GM12878 (cell line): Measurements from ENCODE around the gene ERC2. TPM values are rescaled to one million over a fixed set of nuclear protein-coding genes. Genes with fewer than 3 reads are reported as not detected.

Experiments
- ATAC-seq: fragments of 200-7000 bp; cut with Tn5 transposase; 3 replicates; pipeline ENCODE4 v1.9.1; 2020; ENCODE audit warnings: mild to moderate bottlenecking, moderate library complexity
- BruUV-seq: library from RNA; stranded (reverse); fragments of 400-500 nt; replicated peaks from 2 replicates; lab custom pipeline; 2021; lab: Mats Ljungman, UMichigan
- CTCF ChIA-PET: fragments of 300-600 bp; sonication (Branson Sonifier 250); formaldehyde crosslinking; extraction: SDS; loops from one replicate; lab custom pipeline; 2021; ENCODE audit warnings: inconsistent platforms; lab: Yijun Ruan, JAX
- POLR2A ChIA-PET: fragments of 350-600 bp; formaldehyde crosslinking; extraction: SDS; loops from one replicate; lab custom pipeline; 2021; ENCODE audit warnings: inconsistent platforms; lab: Charles Lee
- RAD21 ChIA-PET: fragments of 300-600 bp; sonication (Branson Sonifier 250); formaldehyde crosslinking; loops from one replicate; lab custom pipeline; 2023; ENCODE audit warnings: antibody characterized with exemption; ENCODE audit not compliant: unreplicated experiment; lab: Charles Lee
- SMC1A ChIA-PET: fragments of 300-600 bp; sonication (Branson Sonifier 250); formaldehyde crosslinking; loops from one replicate; lab custom pipeline; 2023; ENCODE audit not compliant: unreplicated experiment, uncharacterized antibody; lab: Charles Lee
- DNase-seq: peaks from one replicate; pipeline ENCODE4 v3.0.0-alpha.2; 2011; ENCODE audit warnings: low read depth, low spot score
- FAIRE-seq: peaks from 3 replicates; lab custom pipeline; 2011; peaks lifted over from hg19 to GRCh38; lab: Jason Lieb, UNC
- H2AFZ ChIP-seq: 2 replicates; pipeline ENCODE4 v1.6.0; 2011; ENCODE audit warnings: low read depth, low read length, control low read depth; ENCODE audit not compliant: control insufficient read depth
- H3K27ac ChIP-seq: 2 replicates; pipeline ENCODE4 v1.5.1; 2011; ENCODE audit warnings: control low read depth; ENCODE audit not compliant: control insufficient read depth, insufficient read depth
- H3K27me3 ChIP-seq, 2 experiments: replicated peaks in 1 of 2; 2 replicates each; pipeline versions ENCODE4 v1.6.0 to v1.6.1; 2011; ENCODE audit warnings: low read length in 1 of 2; ENCODE audit not compliant: control insufficient read depth in 2 of 2, insufficient read depth in 2 of 2
- H3K36me3 ChIP-seq, 2 experiments: 2 replicates each; pipeline ENCODE4 v1.5.1; 2011; ENCODE audit warnings: low read length in 1 of 2; ENCODE audit not compliant: control insufficient read depth in 2 of 2, insufficient read depth in 2 of 2
- H3K4me1 ChIP-seq: 2 replicates; pipeline ENCODE4 v1.6.1; 2011; ENCODE audit warnings: mild to moderate bottlenecking, low read length, moderate library complexity, mixed read lengths; ENCODE audit not compliant: control insufficient read depth, insufficient read depth
- H3K4me2 ChIP-seq: 2 replicates; pipeline ENCODE4 v1.6.0; 2011; ENCODE audit warnings: control low read depth; ENCODE audit not compliant: control insufficient read depth, insufficient read depth
- H3K4me3 ChIP-seq: fragments of 200-600 bp; sonication (generic); 2 replicates; pipeline ENCODE4 v1.5.1; 2016
- H3K79me2 ChIP-seq: 2 replicates; pipeline ENCODE4 v1.6.0; 2011; ENCODE audit warnings: low read length; ENCODE audit not compliant: control insufficient read depth, insufficient read depth
- H3K9ac ChIP-seq: 2 replicates; pipeline ENCODE4 v1.8.0; 2011; ENCODE audit warnings: low read length, control low read depth, mixed read lengths; ENCODE audit not compliant: control insufficient read depth, insufficient read depth
- H3K9me3 ChIP-seq: replicated peaks from 3 replicates; pipeline ENCODE4 v1.5.1; 2011; ENCODE audit warnings: mild to moderate bottlenecking, low read length; ENCODE audit not compliant: control insufficient read depth, insufficient read depth
- H4K20me1 ChIP-seq: 2 replicates; pipeline ENCODE4 v1.6.0; 2011; ENCODE audit not compliant: control insufficient read depth, insufficient read depth
- BCL11A ChIP-seq: IDR thresholded peaks from 2 replicates; pipeline ENCODE4 v1.6.1; 2011; ENCODE audit warnings: low read depth, low read length
- FOXM1 ChIP-seq: IDR thresholded peaks from 2 replicates; pipeline ENCODE4 v1.6.1; 2012; ENCODE audit warnings: low read depth, mild to moderate bottlenecking, inconsistent platforms, low read length, moderate library complexity
- NFYB ChIP-seq: IDR thresholded peaks from 2 replicates; pipeline ENCODE4 v1.6.1; 2011; ENCODE audit warnings: low read depth, mild to moderate bottlenecking, low read length, improper control_type of control experiment, moderate library complexity; ENCODE audit not compliant: insufficient read depth
- RAD51 ChIP-seq: fragments of 450-650 bp; IDR thresholded peaks from 2 replicates; pipeline ENCODE4 v1.6.1; 2016; ENCODE audit warnings: moderate library complexity, mild to moderate bottlenecking, inconsistent platforms
- RELA ChIP-seq: fragments of 450-650 bp; IDR thresholded peaks from 2 replicates; pipeline ENCODE4 v1.8.0; 2014; ENCODE audit warnings: borderline replicate concordance; ENCODE audit not compliant: partially characterized antibody
- ZBTB40 ChIP-seq: fragments of 450-650 bp; IDR thresholded peaks from 2 replicates; pipeline ENCODE4 v1.6.1; 2016; ENCODE audit warnings: mild to moderate bottlenecking, moderate library complexity, borderline replicate concordance
- WGBS: methylation state at CpG from one replicate; pipeline ENCODE4 v1.1.6; 2016; ENCODE audit warnings: low lambda C conversion rate; ENCODE audit not compliant: insufficient replicate concordance, insufficient coverage; ENCODE audit errors: missing lambda C conversion rate; 5-methylcytosine and 5-hydroxymethylcytosine counted together
- in situ Hi-C: fragments of 300-500 bp; cut with MboI; formaldehyde crosslinking; loops from 9 replicates; pipeline ENCODE4 v1.14.3; 2018; ENCODE audit warnings: mixed read lengths
- intact Hi-C: fragments of 100-400 bp; cut with micrococcal nuclease; formaldehyde crosslinking; loops from one replicate; pipeline ENCODE4 v1.14.2; 2022; ENCODE audit not compliant: unreplicated experiment
- polyA plus RNA-seq, 11 experiments: library from polyadenylated mRNA; depleted of rRNA in 4 of 11; unstranded in 6 of 11; stranded (reverse) in 5 of 11; fragments of >200 nt; fragmentation: Nextera tagmentation in 4 of 11; fragmentation: Illumina TruSeq in 1 of 11; extraction: Ambion mirVana in 4 of 11; extraction: Trizol in 1 of 11; gene quantifications; 1 replicate in 1 of 11; 2 replicates in 10 of 11; pipeline versions ENCODE4 v1.2.1 to v1.2.3, GENCODE V29; 2011 to 2016; ENCODE audit warnings: inconsistent platforms in 2 of 11, missing spikeins in 2 of 11, low read depth in 1 of 11
- total RNA-seq, 4 experiments: library from RNA; depleted of rRNA in 3 of 4; stranded (reverse); fragments of >200 nt in 3 of 4; fragmentation: Illumina TruSeq in 1 of 4; extraction: Trizol in 1 of 4; gene quantifications; 2 replicates each; pipeline versions ENCODE4 v1.2.1 to v1.2.3, GENCODE V29; 2013 to 2021

Gene ERC2
- total and polyA plus RNA-seq, 10 of the 15 experiments (the other 5 are each of a cell fraction or from before 2014, with no cell fraction given): 0.06 to 1.4 (median 0.12) TPM; not detected in 3

DNA sequence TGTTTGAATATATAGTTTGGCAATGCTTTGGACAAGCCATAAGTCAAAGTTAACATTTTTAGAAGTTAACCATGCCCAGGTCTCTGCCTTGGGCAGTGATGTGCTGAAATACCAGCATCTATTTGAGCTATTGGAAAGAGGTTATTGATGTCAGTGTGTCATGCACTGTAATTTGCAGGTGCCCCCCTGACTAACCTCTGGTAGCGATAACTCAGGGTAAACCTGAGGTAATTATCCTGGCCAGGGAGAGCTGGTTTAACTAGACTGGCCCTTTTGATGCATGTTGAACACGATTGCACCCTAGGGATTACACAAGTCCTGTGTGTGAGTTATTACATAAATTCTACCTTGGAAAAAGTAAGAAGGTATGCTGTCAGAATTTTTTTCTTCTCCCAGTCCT is 525.4 kb downstream of the ERC2 start (continued):
- TF ChIP-seq ZBTB40 (no peak), RAD51 (no peak), RELA (no peak), NFYB (no peak)
- TF ChIP-seq, all 136 proteins: peak for 0

GRCh38 chr3:55939287-55939686 is 529.0 kb downstream of the ERC2 start:
- POLR2A ChIA-PET: no interaction called here
- H3K4me1 ChIP-seq: no peaks in the 10 kb centered on the region
- H3K79me2 ChIP-seq: no peaks in the 10 kb centered on the region
- H3K9ac ChIP-seq: no peak overlapping the region
- no peak for DNase-seq
- no peak for TF ChIP-seq BCL11A
- no peak for TF ChIP-seq FOXM1
- SMC1A ChIA-PET: no interaction called here
- H3K27me3 ChIP-seq: no peaks in the 10 kb centered on the region; a peak in 1 of 4 replicates
- FAIRE-seq: no peak
- no TSS peak for BruUV-seq
- H3K9me3 ChIP-seq: no peaks in the 10 kb centered on the region
- 47% methylated on average over 1 of the region's 1 CpG for WGBS
- H3K27ac ChIP-seq: no peak overlapping the region
- H3K36me3 ChIP-seq: no peaks in the 10 kb centered on the region
- RAD21 ChIA-PET: no interaction called here
- intact Hi-C loops (no loop called here), in situ Hi-C loops (no loop called here)
- no peak for ATAC-seq
- H3K4me2 ChIP-seq: no peak overlapping the region
- CTCF ChIA-PET: no interaction called here
- H2AFZ ChIP-seq: no peak overlapping the region
- H4K20me1 ChIP-seq: no peaks in the 10 kb centered on the region
- H3K4me3 ChIP-seq: no peak overlapping the region
